ENCODE results near the gene FAM81A.

- TF ChIP-seq PATZ1 (CRISPR knock-in tag; IDR thresholded peaks at IDR 0.05; ENCODE audit: borderline replicate concordance) (no peak), CREB5 (CRISPR knock-in tag; IDR thresholded peaks at IDR 0.05; ENCODE audit: low read depth) (no peak), ZFP30 (CRISPR knock-in tag; IDR thresholded peaks at IDR 0.05) (no peak), TOX (CRISPR knock-in tag; IDR thresholded peaks at IDR 0.05; ENCODE audit: borderline replicate concordance) (no peak), ARNTL (CRISPR knock-in tag; IDR thresholded peaks at IDR 0.05; ENCODE audit: borderline replicate concordance, low read depth) (no peak), POU6F1 (CRISPR knock-in tag; IDR thresholded peaks at IDR 0.05; ENCODE audit: borderline replicate concordance, low read depth) (no peak), ZC3H10 (CRISPR knock-in tag; IDR thresholded peaks at IDR 0.05) (no peak), ESRRG (CRISPR knock-in tag; IDR thresholded peaks at IDR 0.05) (no peak), ZFP3 (CRISPR knock-in tag; IDR thresholded peaks at IDR 0.05) (no peak), ZNF70 (CRISPR knock-in tag; IDR thresholded peaks at IDR 0.05) (no peak), CSDC2 (CRISPR knock-in tag; IDR thresholded peaks at IDR 0.05) (no peak), RARB (CRISPR knock-in tag; IDR thresholded peaks at IDR 0.05) (no peak), OSR1 (CRISPR knock-in tag; IDR thresholded peaks at IDR 0.05) (no peak)
Measured at GRCh38 chr15:59413577-59413976, 24.4 kb upstream of the FAM81A start.

Measured in SK-N-SH treated with all-trans-retinoic acid at 6 μM for 48 hours (cell line).